IMR-90 (cell line): Measurements from ENCODE around the gene CRISPLD2. TPM values are rescaled to one million over a fixed set of nuclear protein-coding genes. Genes with fewer than 3 reads are reported as not detected.

Source experiments
- ATAC-seq: fragments of 200-7000 bp; cut with Tn5 transposase; 2 replicates; pipeline ENCODE4 v1.9.1; 2020; ENCODE audit warnings: low read depth, mild to moderate bottlenecking, moderate library complexity
- BruUV-seq: library from RNA; stranded (reverse); fragments of 400-500 nt; replicated peaks from 2 replicates; lab custom pipeline; 2021; lab: Mats Ljungman, UMichigan
- CTCF ChIA-PET: fragments of 300-600 bp; formaldehyde crosslinking; extraction: SDS; loops from one replicate; lab custom pipeline; 2021; ENCODE audit warnings: antibody characterized with exemption; lab: Yijun Ruan, JAX
- POLR2A ChIA-PET: fragments of 300-600 bp; sonication (Branson Sonifier 250); formaldehyde crosslinking; loops from one replicate; lab custom pipeline; 2022; ENCODE audit warnings: antibody characterized with exemption; ENCODE audit not compliant: unreplicated experiment; lab: Charles Lee
- DNase-seq: peaks from one replicate; pipeline ENCODE4 v3.0.0; 2013
- H2AFZ ChIP-seq: replicated peaks from 2 replicates; pipeline ENCODE3; 2013; ENCODE audit warnings: low read length, mild to moderate bottlenecking; ENCODE audit not compliant: poor library complexity
- H2AK5ac ChIP-seq: 2 replicates; pipeline ENCODE4 v1.6.1; 2013; ENCODE audit warnings: low read depth, low read length, inconsistent platforms
- H2AK9ac ChIP-seq: replicated peaks from 2 replicates; pipeline ENCODE3; 2013; ENCODE audit warnings: mild to moderate bottlenecking, low read depth, low read length, moderate library complexity; ENCODE audit not compliant: poor library complexity
- H2BK120ac ChIP-seq: 2 replicates; pipeline ENCODE4 v1.6.1; 2013; ENCODE audit warnings: low read depth, low read length, inconsistent platforms
- H2BK15ac ChIP-seq: 3 replicates; pipeline ENCODE4 v1.6.1; 2013; ENCODE audit warnings: low read depth, low read length, inconsistent platforms
- H2BK20ac ChIP-seq: 2 replicates; pipeline ENCODE4 v1.6.1; 2013; ENCODE audit warnings: low read depth, mild to moderate bottlenecking, inconsistent platforms, low read length, moderate library complexity
- H2BK5ac ChIP-seq: 2 replicates; pipeline ENCODE4 v1.6.1; 2013; ENCODE audit warnings: mild to moderate bottlenecking, low read depth, low read length, inconsistent platforms; ENCODE audit not compliant: poor library complexity, severe bottlenecking
- H3K14ac ChIP-seq: replicated peaks from 2 replicates; pipeline ENCODE4 v1.6.1; 2013; ENCODE audit warnings: low read depth, low read length, inconsistent platforms
- H3K18ac ChIP-seq: 2 replicates; pipeline ENCODE4 v1.6.1; 2013; ENCODE audit warnings: low read depth, low read length, control low read depth
- H3K23ac ChIP-seq: 2 replicates; pipeline ENCODE4 v1.6.1; 2013; ENCODE audit warnings: low read depth, low read length, inconsistent platforms
- H3K27ac ChIP-seq: 2 replicates; pipeline ENCODE4 v1.5.1; 2013; ENCODE audit warnings: mild to moderate bottlenecking, control low read depth, low read length; ENCODE audit not compliant: insufficient read depth
- H3K27me3 ChIP-seq: 2 replicates; pipeline ENCODE4 v1.6.1; 2013; ENCODE audit warnings: low read length; ENCODE audit not compliant: control insufficient read depth, insufficient read depth
- H3K36me3 ChIP-seq: 2 replicates; pipeline ENCODE4 v1.6.1; 2013; ENCODE audit warnings: low read length, mixed read lengths; ENCODE audit not compliant: control insufficient read depth, insufficient read depth
- H3K4ac ChIP-seq: 2 replicates; pipeline ENCODE4 v1.6.1; 2013; ENCODE audit warnings: low read depth, low read length, inconsistent platforms
- H3K4me1 ChIP-seq: 2 replicates; pipeline ENCODE4 v1.6.1; 2013; ENCODE audit warnings: low read length, mixed read lengths; ENCODE audit not compliant: control insufficient read depth, insufficient read depth
- H3K4me2 ChIP-seq: 2 replicates; pipeline ENCODE4 v1.6.1; 2013; ENCODE audit warnings: low read depth, mild to moderate bottlenecking, control low read depth, low read length, moderate library complexity
- H3K4me3 ChIP-seq: 2 replicates; pipeline ENCODE4 v1.5.1; 2013; ENCODE audit warnings: low read depth, mild to moderate bottlenecking, control low read depth, low read length, moderate library complexity; ENCODE audit not compliant: insufficient read depth
- H3K56ac ChIP-seq: 2 replicates; pipeline ENCODE4 v1.6.1; 2013; ENCODE audit warnings: low read length, inconsistent platforms; ENCODE audit not compliant: insufficient read depth; ENCODE audit errors: extremely low read depth
- H3K79me1 ChIP-seq, 2 experiments: 2 replicates each; pipeline ENCODE4 v1.6.1; 2013; ENCODE audit warnings: low read length in 2 of 2, inconsistent platforms in 1 of 2, low read depth in 1 of 2
- H3K9ac ChIP-seq: 2 replicates; pipeline ENCODE4 v1.6.1; 2013; ENCODE audit warnings: low read depth, low read length, control low read depth
- H3K9me1 ChIP-seq: 2 replicates; pipeline ENCODE4 v1.6.1; 2013; ENCODE audit warnings: low read length, inconsistent platforms; ENCODE audit not compliant: insufficient read depth
- H3K9me3 ChIP-seq: 2 replicates; pipeline ENCODE4 v1.6.1; 2013; ENCODE audit warnings: low read length; ENCODE audit not compliant: control insufficient read depth, insufficient read depth
- H4K20me1 ChIP-seq: 2 replicates; pipeline ENCODE4 v1.6.1; 2013; ENCODE audit warnings: low read length, inconsistent platforms; ENCODE audit not compliant: insufficient read depth
- H4K5ac ChIP-seq: 2 replicates; pipeline ENCODE4 v1.6.1; 2013; ENCODE audit warnings: mild to moderate bottlenecking, low read depth, low read length, control low read depth
- H4K8ac ChIP-seq, 2 experiments: 2 replicates each; pipeline ENCODE4 v1.6.1; 2013; ENCODE audit warnings: low read depth in 2 of 2, low read length in 2 of 2, control low read depth in 1 of 2, inconsistent platforms in 1 of 2
- H4K91ac ChIP-seq: 2 replicates; pipeline ENCODE4 v1.6.1; 2013; ENCODE audit warnings: low read depth, low read length, inconsistent platforms; ENCODE audit not compliant: insufficient read depth
- BHLHE40 ChIP-seq: fragments of 150-350 bp; IDR thresholded peaks from 2 replicates; pipeline ENCODE4 v1.6.1; 2016; ENCODE audit warnings: mild to moderate bottlenecking, low read depth, low read length
- CEBPB ChIP-seq: IDR thresholded peaks from 2 replicates; pipeline ENCODE4 v1.6.1; 2012; ENCODE audit warnings: low read depth, low read length, improper control_type of control experiment
- CHD1 ChIP-seq: IDR thresholded peaks from 2 replicates; pipeline ENCODE4 v1.6.1; 2012; ENCODE audit warnings: low read depth, low read length, improper control_type of control experiment
- FOS ChIP-seq: fragments of 150-350 bp; IDR thresholded peaks from 2 replicates; pipeline ENCODE4 v1.6.1; 2016; ENCODE audit warnings: low read depth, low read length
- MAFK ChIP-seq: IDR thresholded peaks from 2 replicates; pipeline ENCODE4 v1.6.1; 2012; ENCODE audit warnings: low read depth, low read length, improper control_type of control experiment
- MAZ ChIP-seq: IDR thresholded peaks from 2 replicates; pipeline ENCODE4 v1.6.1; 2012; ENCODE audit warnings: low read depth, mild to moderate bottlenecking, low read length, improper control_type of control experiment, moderate library complexity, borderline replicate concordance
- MXI1 ChIP-seq: IDR thresholded peaks from 2 replicates; pipeline ENCODE4 v1.6.1; 2012; ENCODE audit warnings: low read depth, mild to moderate bottlenecking, low read length, moderate library complexity, borderline replicate concordance
- NFE2L2 ChIP-seq: fragments of 150-350 bp; IDR thresholded peaks from 2 replicates; pipeline ENCODE4 v1.6.1; 2016; ENCODE audit warnings: low read depth, mild to moderate bottlenecking, low read length
- POLR2A ChIP-seq: IDR thresholded peaks from 2 replicates; pipeline ENCODE4 v1.6.1; 2012; ENCODE audit warnings: mild to moderate bottlenecking, low read depth, low read length
- RAD21 ChIP-seq: IDR thresholded peaks from 2 replicates; pipeline ENCODE4 v1.6.1; 2012; ENCODE audit warnings: low read length, improper control_type of control experiment
- RCOR1 ChIP-seq: IDR thresholded peaks from 2 replicates; pipeline ENCODE4 v1.6.1; 2012; ENCODE audit warnings: mild to moderate bottlenecking, low read length, improper control_type of control experiment; ENCODE audit not compliant: insufficient replicate concordance
- RFX5 ChIP-seq: IDR thresholded peaks from 2 replicates; pipeline ENCODE4 v1.8.0; 2012; ENCODE audit warnings: low read depth, mild to moderate bottlenecking, low read length, moderate library complexity
- SMC3 ChIP-seq: fragments of 150-350 bp; IDR thresholded peaks from 2 replicates; pipeline ENCODE4 v1.6.1; 2016; ENCODE audit warnings: low read depth, mild to moderate bottlenecking, antibody characterized with exemption, low read length, moderate library complexity
- WGBS, 2 experiments: methylation state at CpG; one replicate each; pipeline versions ENCODE4 v1.1.5 to v1.1.7; 2013; ENCODE audit warnings: missing lambda C conversion rate in 2 of 2; ENCODE audit not compliant: insufficient read length in 1 of 2; ENCODE audit errors: extremely low coverage in 2 of 2; 5-methylcytosine and 5-hydroxymethylcytosine counted together
- dilution Hi-C: fragments of 300-500 bp; cut with HindIII; formaldehyde crosslinking; loops from one replicate; pipeline ENCODE4 v1.14.3; 2018; ENCODE audit warnings: low sequenced_read_pairs; ENCODE audit not compliant: unreplicated experiment
- in situ Hi-C: fragments of 300-500 bp; cut with MboI; formaldehyde crosslinking; loops from 3 replicates; pipeline ENCODE4 v1.14.3; 2019; ENCODE audit warnings: low sequenced_read_pairs, inconsistent platforms, mixed read lengths
- intact Hi-C: fragments of 100-400 bp; cut with micrococcal nuclease; formaldehyde crosslinking; loops from 2 replicates; pipeline ENCODE4 v1.10.0; 2022
- polyA plus RNA-seq, 3 experiments: library from polyadenylated mRNA; depleted of rRNA; stranded (reverse); fragments of >200 nt; gene quantifications; 2 replicates each; pipeline ENCODE4 v1.2.3, GENCODE V29; 2012; ENCODE audit warnings: low replicate concordance in 1 of 3
- total RNA-seq: library from RNA; depleted of rRNA; stranded (reverse); fragments of >200 nt; gene quantifications from 2 replicates; pipeline ENCODE4 v1.2.3, GENCODE V29; 2012
- TF ChIP-seq, protein P1 (sequence below): fragments of 150-350 bp; IDR thresholded peaks from 2 replicates; pipeline ENCODE4 v1.6.1; 2016; ENCODE audit warnings: low read depth, mild to moderate bottlenecking, low read length, moderate library complexity, borderline replicate concordance
- TF ChIP-seq, protein P2 (sequence below): conservative IDR thresholded peaks from 2 replicates; pipeline ENCODE4 v1.5.1; 2012; ENCODE audit warnings: mild to moderate bottlenecking, low read depth, low read length, improper control_type of control experiment
- TF ChIP-seq, protein P3 (sequence below): fragments of 150-350 bp; IDR thresholded peaks from 2 replicates; pipeline ENCODE4 v1.6.1; 2017; ENCODE audit warnings: mild to moderate bottlenecking, antibody characterized with exemption, low read length, low read depth

The CRISPLD2 gene
- total and polyA plus RNA-seq, 2 of the 4 experiments (the other 2 are of a cell fraction): 23.1 to 37.5 TPM

DNA sequence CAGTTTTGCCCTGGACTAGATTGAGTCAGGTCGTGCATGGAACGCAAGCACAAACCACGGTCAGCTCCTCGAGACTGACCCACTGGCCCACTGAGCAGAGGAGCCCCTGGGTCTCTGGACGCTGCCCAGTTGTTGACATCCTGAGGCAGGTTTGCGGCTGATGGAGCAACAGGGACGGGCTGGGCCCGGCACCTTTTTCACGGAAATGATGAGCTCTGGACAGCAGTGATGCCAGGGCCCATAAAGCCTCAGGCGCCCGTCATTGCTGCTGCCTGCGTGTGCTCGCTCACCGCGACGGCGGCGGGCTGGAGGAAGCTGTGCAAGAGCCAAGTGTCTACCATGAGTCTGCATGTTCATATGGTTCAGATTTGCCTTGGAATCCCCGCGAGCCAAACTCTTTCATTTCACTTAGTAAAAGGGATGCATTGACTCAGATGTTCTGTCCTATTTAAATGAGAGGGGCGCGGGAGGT is 30.8 kb upstream of the CRISPLD2 start:
- H3K9ac ChIP-seq: no peak overlapping the region
- H2BK120ac ChIP-seq: no peak overlapping the region
- no peak overlapping the region for H4K8ac ChIP-seq
- H3K36me3 ChIP-seq: no peaks in the 10 kb centered on the region
- no peak overlapping the region for H3K56ac ChIP-seq
- H2AK5ac ChIP-seq: peak overlapping the region; percentile 21; the same call in 1 of the 2 replicates
- H4K91ac ChIP-seq: no peak overlapping the region
- no peaks in the 10 kb centered on the region for H4K20me1 ChIP-seq
- peaks cover 3% of the 10 kb centered on the region; the same call in 1 of the 2 replicates for H3K9me1 ChIP-seq
- dilution Hi-C loops (no loop called here), intact Hi-C loops (no loop called here), in situ Hi-C loops (no loop called here)
- H2AFZ ChIP-seq: no peak overlapping the region
- peaks cover 12% of the 10 kb centered on the region; the same call in 1 of the 2 replicates for H3K4me1 ChIP-seq
- no peak overlapping the region for H3K23ac ChIP-seq
- no peaks in the 10 kb centered on the region for H3K27me3 ChIP-seq
- ChIA-PET CTCF (no interaction called here), POLR2A (no interaction called here)
- H4K5ac ChIP-seq: no peak overlapping the region
- H3K79me1 ChIP-seq: no peaks in the 10 kb centered on the region
- no peak overlapping the region for H2AK9ac ChIP-seq
- ATAC-seq (no peak), DNase-seq (no peak)
- 96% methylated on average over 12 of the region's 22 CpGs; no CpG with 5 or more reads in 1 of the 2 experiments for WGBS, 2 experiments
- H3K4ac ChIP-seq: no peak overlapping the region
- no peak overlapping the region for H2BK20ac ChIP-seq
- H2BK5ac ChIP-seq: no peak overlapping the region
- TF ChIP-seq, protein P1, sequence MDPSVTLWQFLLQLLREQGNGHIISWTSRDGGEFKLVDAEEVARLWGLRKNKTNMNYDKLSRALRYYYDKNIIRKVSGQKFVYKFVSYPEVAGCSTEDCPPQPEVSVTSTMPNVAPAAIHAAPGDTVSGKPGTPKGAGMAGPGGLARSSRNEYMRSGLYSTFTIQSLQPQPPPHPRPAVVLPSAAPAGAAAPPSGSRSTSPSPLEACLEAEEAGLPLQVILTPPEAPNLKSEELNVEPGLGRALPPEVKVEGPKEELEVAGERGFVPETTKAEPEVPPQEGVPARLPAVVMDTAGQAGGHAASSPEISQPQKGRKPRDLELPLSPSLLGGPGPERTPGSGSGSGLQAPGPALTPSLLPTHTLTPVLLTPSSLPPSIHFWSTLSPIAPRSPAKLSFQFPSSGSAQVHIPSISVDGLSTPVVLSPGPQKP: no peak
- TF ChIP-seq BHLHE40 (no peak), RFX5 (no peak), FOS (no peak), CEBPB (no peak), NFE2L2 (no peak), MAFK (no peak), RAD21 (no peak), RCOR1 (no peak), POLR2A (no peak), SMC3 (no peak), CHD1 (no peak), MXI1 (no peak), MAZ (no peak)
- TF ChIP-seq, protein P2, sequence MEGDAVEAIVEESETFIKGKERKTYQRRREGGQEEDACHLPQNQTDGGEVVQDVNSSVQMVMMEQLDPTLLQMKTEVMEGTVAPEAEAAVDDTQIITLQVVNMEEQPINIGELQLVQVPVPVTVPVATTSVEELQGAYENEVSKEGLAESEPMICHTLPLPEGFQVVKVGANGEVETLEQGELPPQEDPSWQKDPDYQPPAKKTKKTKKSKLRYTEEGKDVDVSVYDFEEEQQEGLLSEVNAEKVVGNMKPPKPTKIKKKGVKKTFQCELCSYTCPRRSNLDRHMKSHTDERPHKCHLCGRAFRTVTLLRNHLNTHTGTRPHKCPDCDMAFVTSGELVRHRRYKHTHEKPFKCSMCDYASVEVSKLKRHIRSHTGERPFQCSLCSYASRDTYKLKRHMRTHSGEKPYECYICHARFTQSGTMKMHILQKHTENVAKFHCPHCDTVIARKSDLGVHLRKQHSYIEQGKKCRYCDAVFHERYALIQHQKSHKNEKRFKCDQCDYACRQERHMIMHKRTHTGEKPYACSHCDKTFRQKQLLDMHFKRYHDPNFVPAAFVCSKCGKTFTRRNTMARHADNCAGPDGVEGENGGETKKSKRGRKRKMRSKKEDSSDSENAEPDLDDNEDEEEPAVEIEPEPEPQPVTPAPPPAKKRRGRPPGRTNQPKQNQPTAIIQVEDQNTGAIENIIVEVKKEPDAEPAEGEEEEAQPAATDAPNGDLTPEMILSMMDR: no peak
- TF ChIP-seq, protein P3, sequence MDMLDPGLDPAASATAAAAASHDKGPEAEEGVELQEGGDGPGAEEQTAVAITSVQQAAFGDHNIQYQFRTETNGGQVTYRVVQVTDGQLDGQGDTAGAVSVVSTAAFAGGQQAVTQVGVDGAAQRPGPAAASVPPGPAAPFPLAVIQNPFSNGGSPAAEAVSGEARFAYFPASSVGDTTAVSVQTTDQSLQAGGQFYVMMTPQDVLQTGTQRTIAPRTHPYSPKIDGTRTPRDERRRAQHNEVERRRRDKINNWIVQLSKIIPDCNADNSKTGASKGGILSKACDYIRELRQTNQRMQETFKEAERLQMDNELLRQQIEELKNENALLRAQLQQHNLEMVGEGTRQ: no peak
- H3K14ac ChIP-seq: no peak overlapping the region
- no peaks in the 10 kb centered on the region for H3K9me3 ChIP-seq
- no peak overlapping the region for H3K27ac ChIP-seq
- no peak overlapping the region for H3K4me3 ChIP-seq
- H2BK15ac ChIP-seq: no peak overlapping the region
- H3K4me2 ChIP-seq: no peak overlapping the region
- BruUV-seq: no TSS peak
- H3K18ac ChIP-seq: no peak overlapping the region
